Natural killer cell treated with Interleukin-12 subunit alpha and Interleukin-12 subunit beta and Interleukin-15 and Interleukin-18, amount 100 ng/mL, for 72 hours (primary cell): Measurements from ENCODE around the gene PADI3. TPM values are rescaled to one million over a fixed set of nuclear protein-coding genes. Genes with fewer than 3 reads are reported as not detected.

ENCODE experiments used
- ATAC-seq, 2 donors: fragments of 150-1000 bp; cut with Tn5 transposase in 1 of 2; sonication (Bioruptor Pico), chemical (Tn5 transposase) in 1 of 2; 2 replicates each; pipeline ENCODE4 v1.10.0; 2021
- DNase-seq: peaks from one replicate; pipeline ENCODE4 v3.0.0; 2022; ENCODE audit warnings: low spot score
- H3K27ac Mint-ChIP-seq, 2 donors: 1 replicate in 1 of 2; 2 replicates in 1 of 2; pipeline ENCODE4 v1.8.0; 2022; ENCODE audit warnings: mixed read lengths in 2 of 2, mild to moderate bottlenecking in 1 of 2, moderate library complexity in 1 of 2
- H3K27me3 Mint-ChIP-seq, 2 donors: 1 replicate in 1 of 2; 2 replicates in 1 of 2; pipeline ENCODE4 v1.8.0; 2022; ENCODE audit warnings: mixed read lengths in 2 of 2
- H3K36me3 Mint-ChIP-seq: one replicate; pipeline ENCODE4 v1.8.0; 2022; ENCODE audit warnings: mixed read lengths
- H3K4me1 Mint-ChIP-seq, 2 donors: 1 replicate in 1 of 2; 2 replicates in 1 of 2; pipeline ENCODE4 v1.8.0; 2022; ENCODE audit warnings: low read depth in 2 of 2, mixed read lengths in 2 of 2, mild to moderate bottlenecking in 1 of 2
- H3K4me3 Mint-ChIP-seq: one replicate; pipeline ENCODE4 v1.8.0; 2022; ENCODE audit warnings: mixed read lengths
- H3K9me3 Mint-ChIP-seq: 2 replicates; pipeline ENCODE4 v1.8.0; 2022; ENCODE audit warnings: mixed read lengths
- total RNA-seq, 2 donors: library from RNA; stranded (reverse); gene quantifications; one replicate each; pipeline ENCODE4 v1.2.3, GENCODE V29; 2022

PADI3 gene
- total RNA-seq, 2 donors from 2014 or later, result not detected

DNA sequence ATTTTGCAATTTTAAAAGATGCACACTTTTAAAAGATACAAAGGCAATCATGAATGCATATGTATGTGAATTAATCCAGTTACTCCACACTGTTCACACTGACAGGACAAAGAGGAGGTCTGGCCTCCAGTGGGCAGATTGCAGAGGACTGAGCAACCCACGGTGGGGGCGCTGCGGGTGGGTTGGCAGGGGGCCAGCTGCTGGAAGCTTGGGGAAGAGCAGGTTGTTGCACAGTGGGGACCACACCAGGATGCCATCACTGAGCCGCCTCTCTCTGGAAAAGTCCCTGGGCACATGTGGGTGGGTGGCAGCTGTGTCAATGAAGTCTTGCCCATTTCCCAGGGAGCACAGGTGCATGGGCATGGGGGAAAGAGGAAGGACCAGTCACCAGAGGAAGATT, 46.4 kb downstream of the PADI3 start:
- Mint-ChIP-seq H3K36me3 (no peaks in the 10 kb centered on the region), H3K27ac (no peak overlapping the region), H3K27me3 (peaks cover 15 to 36% of the 10 kb centered on the region in 2 donors), H3K4me3 (no peak overlapping the region), H3K4me1 (no peaks in the 10 kb centered on the region), H3K9me3 (no peaks in the 10 kb centered on the region)
- no peak for DNase-seq
- ATAC-seq, result no peak

DNA sequence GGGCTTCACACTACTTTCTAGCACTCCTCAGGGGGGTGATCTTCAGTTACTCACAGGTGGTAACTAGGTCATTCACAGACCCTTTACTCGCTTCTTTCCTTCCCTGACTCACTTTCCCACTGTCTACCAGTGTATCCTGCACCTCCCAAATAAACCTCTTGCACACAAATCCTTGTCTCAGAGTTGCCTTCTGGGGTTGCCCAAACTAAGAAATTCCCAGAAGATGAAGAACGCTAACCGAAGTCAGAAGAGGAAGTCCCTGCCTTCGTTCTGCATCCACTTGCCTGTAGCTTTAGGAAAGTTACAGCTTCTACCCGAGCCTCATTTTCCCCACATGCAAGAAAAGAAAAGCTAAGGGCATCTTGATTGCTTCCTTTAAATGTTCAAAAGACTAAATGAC, 47.2 kb downstream of the PADI3 start:
- DNase-seq, result no peak
- no peak for ATAC-seq
- H3K36me3 Mint-ChIP-seq, result no peaks in the 10 kb centered on the region
- no peak overlapping the region for H3K4me3 Mint-ChIP-seq
- no peak overlapping the region for H3K27ac Mint-ChIP-seq
- no peaks in the 10 kb centered on the region for H3K9me3 Mint-ChIP-seq
- H3K27me3 Mint-ChIP-seq, result peaks cover 13 to 36% of the 10 kb centered on the region in 2 donors
- H3K4me1 Mint-ChIP-seq, result no peaks in the 10 kb centered on the region

DNA sequence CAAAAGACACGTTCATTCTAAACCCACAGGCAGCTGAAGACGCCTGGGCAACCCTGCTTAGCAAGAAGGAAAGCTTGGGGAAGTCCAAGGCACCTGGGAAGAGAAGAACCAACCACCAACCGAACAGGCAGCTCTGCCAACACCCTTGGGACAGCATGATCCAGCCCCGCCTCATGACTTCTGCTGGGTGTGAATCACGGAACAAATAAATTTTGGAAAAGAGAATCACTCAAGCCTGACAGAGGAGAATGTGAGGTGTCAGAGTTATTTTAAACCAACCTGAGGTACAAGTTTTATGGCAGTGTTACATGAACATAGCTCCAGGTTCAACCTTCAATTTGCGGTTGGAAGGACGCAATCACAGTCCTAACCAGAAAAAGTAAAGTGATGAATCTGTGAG, 49.1 kb downstream of the PADI3 start:
- DNase-seq, result no peak
- Mint-ChIP-seq H3K4me1 (no peaks in the 10 kb centered on the region), H3K4me3 (no peak overlapping the region), H3K27me3 (peaks cover 15 to 30% of the 10 kb centered on the region in 2 donors), H3K9me3 (peaks cover 7% of the 10 kb centered on the region), H3K36me3 (peaks cover 8% of the 10 kb centered on the region), H3K27ac (no peak overlapping the region)
- no peak for ATAC-seq

DNA sequence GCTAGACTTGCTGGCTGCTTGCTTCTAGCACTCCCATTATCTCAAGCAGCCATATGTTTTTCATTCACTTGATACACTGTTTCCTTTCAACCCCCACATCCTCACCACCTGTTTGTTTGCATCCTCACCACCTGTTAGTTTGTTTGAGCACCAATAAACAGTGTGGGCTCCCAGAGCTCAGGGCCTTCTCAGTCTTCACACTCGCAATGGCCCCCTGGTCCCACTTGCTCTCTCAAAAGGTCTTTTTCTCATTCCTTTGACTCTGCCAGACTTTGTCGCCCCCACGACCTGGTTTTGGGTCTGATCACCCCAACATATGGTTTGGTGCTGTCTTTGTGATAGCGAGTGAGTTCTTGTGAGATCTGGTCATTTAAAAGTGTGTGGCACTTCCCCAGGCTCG, 52.9 kb downstream of the PADI3 start:
- no peak for ATAC-seq
- Mint-ChIP-seq H3K36me3 (peaks cover 8% of the 10 kb centered on the region), H3K9me3 (peaks cover 7% of the 10 kb centered on the region), H3K27me3 (peaks cover 9 to 18% of the 10 kb centered on the region in 2 donors), H3K4me1 (no peaks in the 10 kb centered on the region), H3K4me3 (no peak overlapping the region), H3K27ac (no peak overlapping the region)
- no peak for DNase-seq

GRCh38 chr1:17304151-17304825, 55.4 kb downstream of the PADI3 start:
- Mint-ChIP-seq H3K27me3 (peaks cover 7% of the 10 kb centered on the region in 2 donors), H3K4me3 (no peak overlapping the region), H3K36me3 (peaks cover 8% of the 10 kb centered on the region), H3K9me3 (peaks cover 7% of the 10 kb centered on the region), H3K4me1 (no peaks in the 10 kb centered on the region), H3K27ac (no peak overlapping the region)
- DNase-seq, result no peak
- peak in 1 of 2 donors; percentile 10 for ATAC-seq

GRCh38 chr1:17304826-17305175, 55.9 kb downstream of the PADI3 start:
- no peak overlapping the region for H3K4me3 Mint-ChIP-seq
- peaks cover 7% of the 10 kb centered on the region for H3K9me3 Mint-ChIP-seq
- H3K4me1 Mint-ChIP-seq, result no peaks in the 10 kb centered on the region
- H3K36me3 Mint-ChIP-seq, result peaks cover 8% of the 10 kb centered on the region
- H3K27ac Mint-ChIP-seq, result no peak overlapping the region
- peaks cover 7 to 11% of the 10 kb centered on the region in 2 donors for H3K27me3 Mint-ChIP-seq
- ATAC-seq, result no peak
- DNase-seq, result no peak

DNA sequence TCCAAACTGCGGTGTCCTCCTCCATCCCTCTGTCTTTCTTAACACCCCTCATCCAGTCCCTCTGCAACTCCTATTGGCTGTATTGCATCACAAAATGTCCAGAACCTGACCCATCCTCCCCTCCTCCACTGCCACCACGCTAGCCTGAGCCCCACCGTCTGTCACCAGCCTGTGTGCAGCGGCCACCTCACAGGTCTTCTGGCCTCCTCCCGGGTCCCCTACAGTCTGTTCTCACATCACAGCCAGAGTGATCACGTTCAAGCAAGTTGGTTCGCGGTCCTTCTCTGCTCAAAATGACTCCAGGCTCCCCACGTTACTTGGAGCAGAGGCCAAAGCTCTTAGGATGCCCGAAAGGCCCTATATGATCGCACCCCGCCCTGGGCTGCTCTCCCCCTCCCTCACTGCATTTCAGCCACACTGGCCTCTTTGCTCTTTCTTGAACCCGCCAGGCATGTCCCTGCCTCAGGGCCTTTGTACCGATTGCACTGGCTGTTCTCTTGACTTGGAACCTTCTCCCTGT, 56.7 kb downstream of the PADI3 start:
- no peak for ATAC-seq
- H3K4me3 Mint-ChIP-seq, result no peak overlapping the region
- H3K4me1 Mint-ChIP-seq, result no peaks in the 10 kb centered on the region

GRCh38 chr1:17306407-17306806, 57.5 kb downstream of the PADI3 start:
- Mint-ChIP-seq H3K9me3 (peaks cover 7% of the 10 kb centered on the region), H3K27ac (no peak overlapping the region), H3K4me3 (no peak overlapping the region), H3K36me3 (peaks cover 8% of the 10 kb centered on the region), H3K27me3 (peaks cover 15 to 17% of the 10 kb centered on the region in 2 donors), H3K4me1 (no peaks in the 10 kb centered on the region)
- ATAC-seq (no peak), DNase-seq (no peak)

More for the DNA sequence above, 56.7 kb downstream of the PADI3 start:
- Mint-ChIP-seq H3K27ac (no peak overlapping the region), H3K9me3 (peaks cover 7% of the 10 kb centered on the region), H3K36me3 (peaks cover 8% of the 10 kb centered on the region), H3K27me3 (peaks cover 15 to 17% of the 10 kb centered on the region in 2 donors)
- DNase-seq, result no peak

- no peak for ATAC-seq
- Mint-ChIP-seq H3K4me3 (no peak overlapping the region), H3K27ac (no peak overlapping the region), H3K36me3 (peaks cover 5% of the 10 kb centered on the region), H3K9me3 (peaks cover 5% of the 10 kb centered on the region), H3K4me1 (no peaks in the 10 kb centered on the region), H3K27me3 (peaks cover 15 to 17% of the 10 kb centered on the region in 2 donors)
- no peak for DNase-seq
These were observed 58.0 kb downstream of the PADI3 start for GRCh38 chr1:17306921-17307320.

DNA sequence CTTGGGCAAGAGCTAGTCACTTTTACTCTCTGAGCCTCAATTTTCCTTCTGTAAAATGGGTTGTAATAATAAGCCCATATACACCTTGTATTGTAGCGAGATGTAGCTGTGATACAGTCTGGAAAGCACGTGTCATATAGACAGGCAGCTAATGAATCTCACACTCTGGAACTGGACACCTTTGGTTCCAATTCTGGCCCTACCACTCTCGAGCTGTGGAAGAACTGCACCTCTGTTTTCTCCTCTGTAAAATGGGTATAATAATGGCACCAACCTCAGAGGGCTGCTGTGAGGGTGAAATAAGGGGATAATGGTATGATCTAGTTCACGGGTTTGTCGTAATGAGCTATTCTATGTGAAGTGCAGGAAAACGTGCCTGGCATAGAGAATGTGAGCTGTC, 58.4 kb downstream of the PADI3 start:
- ATAC-seq, result no peak
- peaks cover under 1% of the 10 kb centered on the region for H3K36me3 Mint-ChIP-seq
- DNase-seq, result no peak
- H3K27ac Mint-ChIP-seq, result no peak overlapping the region
- no peaks in the 10 kb centered on the region for H3K4me1 Mint-ChIP-seq
- H3K4me3 Mint-ChIP-seq, result no peak overlapping the region
- H3K9me3 Mint-ChIP-seq, result peaks cover under 1% of the 10 kb centered on the region
- peaks cover 16 to 17% of the 10 kb centered on the region in 2 donors for H3K27me3 Mint-ChIP-seq

- no peak within 1 kb of the TSS for H3K27ac Mint-ChIP-seq
- no peaks in the 10 kb centered on the region for H3K36me3 Mint-ChIP-seq
- no peaks in the 10 kb centered on the region for H3K9me3 Mint-ChIP-seq
- ATAC-seq (peak in 1 of 2 donors; percentile 53), DNase-seq (no peak)
- H3K27me3 Mint-ChIP-seq, result peaks cover 18 to 20% of the 10 kb centered on the region in 2 donors
- H3K4me3 Mint-ChIP-seq, result no peak within 1 kb of the TSS
- no peaks in the 10 kb centered on the region for H3K4me1 Mint-ChIP-seq
These were observed 59.0 kb downstream of the PADI3 start, which contains the start of gene PADI4 for GRCh38 chr1:17307946-17308345. Gene PADI4 (plus strand): TSS chr1:17308197. CDS start chr1:17308223, 26 bp downstream.

- H3K27me3 Mint-ChIP-seq, result peaks cover 18 to 20% of the 10 kb centered on the region in 2 donors
- no peak overlapping the region for H3K4me3 Mint-ChIP-seq
- H3K36me3 Mint-ChIP-seq, result no peaks in the 10 kb centered on the region
- no peaks in the 10 kb centered on the region for H3K9me3 Mint-ChIP-seq
- DNase-seq (no peak), ATAC-seq (peak in 1 of 2 donors; percentile 35)
- H3K27ac Mint-ChIP-seq, result no peak overlapping the region
- no peaks in the 10 kb centered on the region for H3K4me1 Mint-ChIP-seq
These were observed 59.7 kb downstream of the PADI3 start for GRCh38 chr1:17308593-17308992.

DNA sequence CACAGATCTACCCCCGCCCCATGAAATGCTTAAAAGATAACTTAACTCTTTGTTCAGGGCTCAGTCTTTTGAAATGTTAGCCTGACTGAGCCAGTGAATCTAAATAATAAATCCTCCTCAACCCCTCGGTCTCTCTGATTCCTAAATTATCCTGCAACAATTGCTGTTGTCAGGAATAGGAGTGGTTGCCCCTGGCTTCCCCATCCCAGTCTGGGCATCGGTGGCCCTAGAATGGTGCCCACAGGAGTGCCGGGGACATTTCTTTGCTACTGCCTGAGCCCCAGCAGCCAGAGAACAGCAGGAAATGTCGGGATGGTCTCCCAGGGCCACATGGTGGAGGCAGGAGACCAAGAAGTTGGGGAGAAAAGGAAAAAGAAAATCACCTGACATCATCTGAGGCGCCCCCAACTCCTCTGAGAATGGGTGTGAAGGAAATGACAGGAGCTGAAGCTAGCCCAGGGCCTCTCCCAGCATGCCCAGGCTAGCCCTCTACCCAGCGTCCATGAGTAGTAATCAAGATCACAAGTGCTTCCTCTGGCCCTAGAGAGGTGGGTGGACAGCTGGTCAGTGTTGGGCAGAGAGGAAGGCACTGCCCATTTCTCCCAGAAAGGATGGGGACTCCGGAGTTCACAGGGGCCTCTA, 60.6 kb downstream of the PADI3 start:
- Mint-ChIP-seq H3K27me3 (peaks cover 19 to 20% of the 10 kb centered on the region in 2 donors), H3K4me3 (no peak overlapping the region), H3K4me1 (no peaks in the 10 kb centered on the region), H3K27ac (no peak overlapping the region), H3K9me3 (no peaks in the 10 kb centered on the region), H3K36me3 (no peaks in the 10 kb centered on the region)
- no peak for DNase-seq
- ATAC-seq, result no peak

- ATAC-seq, result no peak
- H3K27ac Mint-ChIP-seq, result no peak overlapping the region
- H3K9me3 Mint-ChIP-seq, result no peaks in the 10 kb centered on the region
- no peaks in the 10 kb centered on the region for H3K36me3 Mint-ChIP-seq
- no peak for DNase-seq
- H3K4me1 Mint-ChIP-seq, result no peaks in the 10 kb centered on the region
- H3K27me3 Mint-ChIP-seq, result peaks cover 17 to 20% of the 10 kb centered on the region in 2 donors
- H3K4me3 Mint-ChIP-seq, result no peak overlapping the region
These were observed 61.3 kb downstream of the PADI3 start for GRCh38 chr1:17310068-17310640.
